Right atrium auricular region (tissue), 2 donors: ENCODE measurements around the gene NEFH. TPM values are rescaled to one million over a fixed set of nuclear protein-coding genes. Genes with fewer than 3 reads are reported as not detected.

Source experiments
- DNase-seq: peaks from one replicate; pipeline ENCODE4 v3.0.0-alpha.2; 2019; ENCODE audit warnings: low spot score
- H3K27ac ChIP-seq, 2 donors: fragments of 200-600 bp; sonication (generic); 1 replicate in 1 of 2; 2 replicates in 1 of 2; pipeline ENCODE4 v1.5.1; 2016 to 2019
- H3K27me3 ChIP-seq, 2 donors: fragments of 200-600 bp; sonication (generic); one replicate each; pipeline versions ENCODE4 v1.5.1 to v1.6.0; 2017 to 2019
- H3K36me3 ChIP-seq: fragments of 200-600 bp; sonication (generic); one replicate; pipeline ENCODE4 v1.5.1; 2016
- H3K4me1 ChIP-seq, 2 donors: fragments of 200-600 bp; sonication (generic); one replicate each; pipeline versions ENCODE4 v1.5.1 to v1.6.0; 2017 to 2019
- H3K4me3 ChIP-seq, 2 donors: fragments of 200-600 bp; sonication (generic); 1 replicate in 1 of 2; 2 replicates in 1 of 2; pipeline ENCODE4 v1.5.1; 2017 to 2019; ENCODE audit warnings: mild to moderate bottlenecking in 1 of 2, moderate library complexity in 1 of 2
- H3K9me3 ChIP-seq, 2 donors: fragments of 200-600 bp; sonication (generic); one replicate each; pipeline ENCODE4 v1.5.1; 2019
- CTCF ChIP-seq, 2 donors: fragments of 200-600 bp; sonication (generic); IDR thresholded peaks; one replicate each; pipeline ENCODE4 v1.5.1; 2019; ENCODE audit warnings: antibody characterized with exemption in 2 of 2
- total RNA-seq, 2 donors: library from RNA; depleted of rRNA; stranded (reverse); fragments of >200 nt; gene quantifications; one replicate each; pipeline ENCODE4 v1.1.0, GENCODE V29; 2016

NEFH gene
- total RNA-seq, 2 donors from 2014 or later, result 0.22 to 0.28 TPM

- Histone ChIP-seq H3K4me3 (no peak overlapping the region), H3K36me3 (no peaks in the 10 kb centered on the region), H3K9me3 (no peaks in the 10 kb centered on the region), H3K27ac (no peak overlapping the region), H3K4me1 (no peaks in the 10 kb centered on the region), H3K27me3 (no peaks in the 10 kb centered on the region)
- no peak for TF ChIP-seq CTCF (IDR thresholded peaks at IDR 0.05)
- DNase-seq, result no peak
Measured at GRCh38 chr22:29457730-29458129, 22.3 kb upstream of the NEFH start.

DNA sequence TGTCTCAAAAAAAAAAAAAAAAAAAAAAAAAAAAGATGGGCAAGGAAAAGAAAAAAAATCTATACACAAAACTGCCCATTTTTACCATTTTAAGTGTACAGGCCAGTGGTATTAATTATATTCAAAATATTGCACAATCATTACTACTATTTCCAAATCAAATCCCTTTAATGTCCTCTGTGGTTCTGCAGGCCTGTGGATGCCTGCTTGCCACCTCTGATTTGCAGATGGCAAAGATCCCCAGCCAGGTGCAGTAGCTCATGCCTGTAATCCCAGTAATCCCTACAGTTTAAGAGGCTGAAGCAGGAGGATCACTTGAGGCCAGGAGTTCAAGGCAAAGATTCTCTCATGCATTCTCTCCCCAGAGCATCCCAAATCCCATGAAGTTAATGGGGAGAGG is 21.5 kb upstream of the NEFH start:
- no peak overlapping the region for H3K4me3 ChIP-seq
- no peaks in the 10 kb centered on the region for H3K9me3 ChIP-seq
- TF ChIP-seq CTCF (IDR thresholded peaks at IDR 0.05), result no peak
- no peaks in the 10 kb centered on the region for H3K36me3 ChIP-seq
- no peaks in the 10 kb centered on the region for H3K27me3 ChIP-seq
- no peak for DNase-seq
- H3K27ac ChIP-seq, result no peak overlapping the region
- H3K4me1 ChIP-seq, result no peaks in the 10 kb centered on the region

GRCh38 chr22:29459773-29460172 is 20.2 kb upstream of the NEFH start:
- H3K4me1 ChIP-seq, result no peaks in the 10 kb centered on the region
- H3K27ac ChIP-seq, result no peak overlapping the region
- no peak overlapping the region for H3K4me3 ChIP-seq
- H3K36me3 ChIP-seq, result no peaks in the 10 kb centered on the region
- DNase-seq, result no peak
- H3K9me3 ChIP-seq, result no peaks in the 10 kb centered on the region
- no peaks in the 10 kb centered on the region for H3K27me3 ChIP-seq
- no peak for TF ChIP-seq CTCF (IDR thresholded peaks at IDR 0.05)

DNA sequence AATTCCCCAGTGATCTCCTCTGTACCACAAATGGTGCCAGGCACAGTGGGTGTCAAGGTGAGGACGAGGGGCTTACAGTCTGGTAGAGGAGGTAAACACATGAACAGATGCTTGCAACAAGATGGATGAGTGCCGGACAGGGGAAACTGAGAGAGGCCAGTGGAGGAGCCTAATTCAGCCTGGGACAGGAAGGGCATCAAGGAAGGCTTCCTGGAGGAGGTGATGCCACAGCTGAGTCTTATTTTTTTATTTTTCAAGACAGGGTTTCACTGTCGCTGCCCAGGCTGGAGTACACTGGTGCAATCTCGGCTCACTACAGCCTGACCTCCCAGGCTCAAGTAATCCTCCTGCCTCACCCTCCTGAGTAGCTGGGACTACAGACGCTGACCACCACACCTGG is 18.8 kb upstream of the NEFH start:
- Histone ChIP-seq H3K4me3 (no peak overlapping the region), H3K4me1 (no peaks in the 10 kb centered on the region), H3K27ac (no peak overlapping the region), H3K27me3 (no peaks in the 10 kb centered on the region), H3K9me3 (no peaks in the 10 kb centered on the region), H3K36me3 (no peaks in the 10 kb centered on the region)
- DNase-seq, result no peak
- TF ChIP-seq CTCF (IDR thresholded peaks at IDR 0.05), result no peak

DNA sequence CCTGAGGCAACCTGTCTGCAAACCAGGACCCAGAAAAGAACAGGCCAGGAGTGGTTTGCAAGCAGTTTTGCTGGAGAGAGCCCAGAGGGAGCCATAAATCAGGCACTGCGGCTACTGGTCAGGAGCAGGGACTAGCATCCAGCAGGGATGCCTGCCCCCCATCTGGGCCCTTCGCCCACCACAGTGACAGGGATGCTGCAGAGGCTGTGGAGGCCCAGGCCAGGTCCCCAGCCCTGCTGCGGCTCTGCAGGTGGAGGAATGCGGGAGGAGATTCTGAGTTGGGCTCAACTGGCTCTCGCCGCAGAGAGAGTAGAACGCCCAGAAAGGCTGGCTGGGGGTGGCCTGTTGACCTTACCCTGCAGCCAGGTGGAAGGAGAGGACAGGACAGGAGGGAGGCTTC is 16.4 kb upstream of the NEFH start:
- TF ChIP-seq CTCF (IDR thresholded peaks at IDR 0.05), result no peak
- H3K36me3 ChIP-seq, result no peaks in the 10 kb centered on the region

GRCh38 chr22:29464581-29464980 is 15.4 kb upstream of the NEFH start:
- H3K9me3 ChIP-seq, result no peaks in the 10 kb centered on the region
- H3K36me3 ChIP-seq, result no peaks in the 10 kb centered on the region
- H3K4me1 ChIP-seq, result no peaks in the 10 kb centered on the region
- no peak overlapping the region for H3K4me3 ChIP-seq
- no peak overlapping the region for H3K27ac ChIP-seq
- H3K27me3 ChIP-seq, result no peaks in the 10 kb centered on the region
- no peak for TF ChIP-seq CTCF (IDR thresholded peaks at IDR 0.05)
- DNase-seq, result no peak

More for the DNA sequence above, 16.4 kb upstream of the NEFH start:
- Histone ChIP-seq H3K27me3 (no peaks in the 10 kb centered on the region), H3K27ac (no peak overlapping the region), H3K9me3 (no peaks in the 10 kb centered on the region), H3K4me1 (no peaks in the 10 kb centered on the region), H3K4me3 (no peak overlapping the region)
- no peak for DNase-seq
